ENCODE results near the gene TPPP2.
A peak's percentile ranks its signal among the peaks of the same experiment; 100 is the strongest.

TPPP2 gene

DNA sequence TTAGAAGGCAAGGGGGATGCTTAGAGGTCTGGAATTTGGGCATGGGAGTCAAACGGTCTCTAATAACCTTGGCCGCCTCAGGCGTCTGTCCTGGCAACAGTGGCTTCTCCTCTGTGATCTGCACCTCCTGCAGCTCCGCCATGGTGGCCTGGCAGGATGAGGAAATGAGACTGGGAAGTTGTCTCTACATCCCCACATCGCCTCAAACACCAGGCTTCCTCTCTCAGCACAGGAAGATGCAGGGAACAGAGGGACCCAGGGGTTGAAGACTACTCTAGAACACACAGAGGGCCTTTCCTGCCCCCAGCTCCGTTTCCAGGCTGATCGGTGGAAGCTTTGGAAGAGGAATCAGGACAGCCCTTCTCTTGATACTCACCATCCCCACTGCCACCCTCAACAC lies 6.8 kb upstream of the TPPP2 start:
- no peak for DNase-seq
- TF ChIP-seq POLR2A (IDR thresholded peaks at IDR 0.05; ENCODE audit: low read length) (no peak), GATA1 (IDR thresholded peaks at IDR 0.05; ENCODE audit: low read depth, low read length) (no peak)

DNA sequence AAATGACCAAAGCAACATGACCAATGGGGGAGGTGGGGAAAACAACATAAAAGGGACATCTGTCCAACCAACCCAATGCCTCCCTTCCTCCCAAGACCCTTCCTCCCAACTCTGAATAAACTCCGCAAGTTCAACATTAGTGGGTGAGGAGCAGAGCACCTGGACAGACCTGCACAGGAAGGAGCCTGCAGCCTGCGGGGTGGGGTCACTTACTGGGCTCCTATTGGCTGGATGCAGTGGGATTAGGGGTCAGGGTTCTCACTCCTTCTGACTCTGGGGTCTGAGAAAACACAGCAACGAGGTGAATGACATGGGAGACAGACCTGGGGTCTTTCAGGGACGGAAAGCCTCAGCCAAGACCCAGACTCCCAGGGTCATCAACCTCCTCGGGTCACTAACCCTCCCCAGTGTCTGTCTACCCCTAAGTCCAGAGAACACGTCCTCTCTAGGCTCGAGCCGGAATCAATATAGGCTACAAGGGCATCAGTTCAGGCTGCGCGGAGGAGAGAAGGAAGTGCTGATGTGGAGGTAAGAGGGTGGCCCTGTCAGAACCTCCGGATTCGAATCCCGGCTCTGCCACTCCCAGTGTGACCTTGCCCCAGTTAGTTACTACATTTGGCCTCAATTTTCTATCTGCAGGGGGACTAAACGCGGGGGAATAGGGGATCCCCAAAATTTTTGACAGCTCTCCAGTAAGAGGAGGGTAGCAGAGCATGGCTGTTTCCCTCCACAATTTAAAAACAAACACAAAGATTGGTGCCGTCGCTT lies 6.0 kb upstream of the TPPP2 start:
- no peak for DNase-seq
- TF ChIP-seq GATA1 (IDR thresholded peaks at IDR 0.05; ENCODE audit: low read depth, low read length) = no peak
- no peak for TF ChIP-seq POLR2A (IDR thresholded peaks at IDR 0.05; ENCODE audit: low read length)

DNA sequence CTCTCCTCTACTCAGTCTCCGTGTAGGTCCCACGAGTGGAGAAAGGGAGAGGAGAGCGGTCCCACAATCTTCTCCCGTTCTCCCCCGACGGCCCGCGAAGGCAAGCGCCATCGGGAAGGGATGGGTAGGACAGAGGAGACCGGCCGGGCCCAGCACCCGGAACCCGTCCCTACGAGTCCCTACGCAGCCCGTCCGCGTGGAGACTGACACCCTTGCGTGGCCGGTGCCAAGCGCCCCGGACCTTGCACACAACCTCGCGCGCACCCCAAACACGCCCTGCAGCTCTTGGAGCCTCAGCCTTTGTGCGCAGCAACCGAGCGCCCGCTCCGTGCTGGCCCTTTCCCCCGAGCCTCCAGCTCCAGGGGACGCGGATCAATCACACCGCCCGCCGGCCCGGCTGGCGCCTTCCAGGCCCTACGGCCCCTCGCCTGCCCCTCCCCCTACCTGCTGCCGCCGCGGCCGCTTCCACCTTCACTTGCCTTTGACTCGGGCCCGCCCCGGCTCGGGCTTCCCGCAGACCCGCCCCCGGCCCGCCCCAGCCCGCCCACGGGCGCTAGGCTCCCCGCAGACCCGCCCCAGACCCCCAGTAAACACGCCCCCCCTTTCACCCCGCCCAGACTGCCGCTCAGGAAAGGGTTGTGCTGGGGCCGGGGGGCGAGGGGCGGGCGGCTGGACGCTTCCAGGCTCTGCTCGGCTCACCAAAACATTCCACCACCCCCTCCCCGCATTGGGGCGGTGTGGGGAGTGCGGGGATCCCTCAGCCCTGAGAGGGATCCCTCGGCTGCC lies 5.2 kb upstream of the TPPP2 start, which contains the start of gene NDRG2:
Gene NDRG2 (minus strand): TSS at position 477 of the 786 bp plus-strand sequence. CDS start 1,746 bp downstream, outside the sequence.
- peak; percentile 50 to 52 for DNase-seq
- TF ChIP-seq GATA1 (IDR thresholded peaks at IDR 0.05; ENCODE audit: low read depth, low read length) (no peak), POLR2A (IDR thresholded peaks at IDR 0.05; ENCODE audit: low read length) (no peak)

DNA sequence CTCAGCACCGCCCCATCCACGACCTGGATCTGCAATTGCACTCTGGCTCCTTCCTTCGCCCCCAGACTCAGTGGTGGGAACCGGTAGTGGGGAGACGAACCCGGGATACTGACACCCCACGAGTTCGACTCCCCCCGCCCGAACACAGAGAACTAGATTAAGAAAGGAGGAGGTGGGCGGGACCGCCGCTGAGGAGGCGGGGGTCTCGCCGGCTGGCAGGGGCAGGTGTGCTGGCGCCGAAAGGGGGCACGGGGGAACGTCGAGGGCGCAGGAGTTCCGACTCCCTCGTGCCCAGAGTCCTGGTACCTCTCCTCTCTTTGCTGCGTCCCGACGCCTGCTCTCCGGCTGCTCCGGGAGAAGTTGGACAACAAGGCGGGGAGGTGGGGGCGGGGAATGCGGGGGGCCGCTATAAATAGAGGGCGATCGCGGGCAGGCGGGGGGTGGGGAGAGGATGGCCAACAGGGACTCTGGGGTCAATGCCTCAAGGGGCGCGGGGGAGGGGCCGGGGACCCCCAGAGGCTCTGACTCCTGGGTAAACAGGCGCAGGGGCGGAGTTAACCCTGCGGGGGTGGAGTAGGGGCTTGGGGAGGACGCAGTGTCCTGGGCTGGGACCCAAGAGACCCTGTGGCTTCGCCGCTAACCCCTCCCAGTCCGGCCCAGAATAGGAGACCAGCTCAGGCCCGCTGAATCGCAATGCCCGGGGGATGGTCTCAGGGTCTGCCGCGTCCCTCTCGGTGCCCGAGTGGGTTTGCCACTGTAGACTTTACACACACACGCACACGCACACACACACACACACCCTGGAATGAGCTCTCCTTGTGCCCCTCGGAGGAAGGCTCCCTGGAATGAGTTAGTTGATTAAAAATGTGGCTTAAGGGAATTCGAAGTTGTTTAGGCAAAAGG lies 4.4 kb upstream of the TPPP2 start:
- DNase-seq = no peak
- TF ChIP-seq POLR2A (IDR thresholded peaks at IDR 0.05; ENCODE audit: low read length) = no peak
- no peak for TF ChIP-seq GATA1 (IDR thresholded peaks at IDR 0.05; ENCODE audit: low read depth, low read length)

DNA sequence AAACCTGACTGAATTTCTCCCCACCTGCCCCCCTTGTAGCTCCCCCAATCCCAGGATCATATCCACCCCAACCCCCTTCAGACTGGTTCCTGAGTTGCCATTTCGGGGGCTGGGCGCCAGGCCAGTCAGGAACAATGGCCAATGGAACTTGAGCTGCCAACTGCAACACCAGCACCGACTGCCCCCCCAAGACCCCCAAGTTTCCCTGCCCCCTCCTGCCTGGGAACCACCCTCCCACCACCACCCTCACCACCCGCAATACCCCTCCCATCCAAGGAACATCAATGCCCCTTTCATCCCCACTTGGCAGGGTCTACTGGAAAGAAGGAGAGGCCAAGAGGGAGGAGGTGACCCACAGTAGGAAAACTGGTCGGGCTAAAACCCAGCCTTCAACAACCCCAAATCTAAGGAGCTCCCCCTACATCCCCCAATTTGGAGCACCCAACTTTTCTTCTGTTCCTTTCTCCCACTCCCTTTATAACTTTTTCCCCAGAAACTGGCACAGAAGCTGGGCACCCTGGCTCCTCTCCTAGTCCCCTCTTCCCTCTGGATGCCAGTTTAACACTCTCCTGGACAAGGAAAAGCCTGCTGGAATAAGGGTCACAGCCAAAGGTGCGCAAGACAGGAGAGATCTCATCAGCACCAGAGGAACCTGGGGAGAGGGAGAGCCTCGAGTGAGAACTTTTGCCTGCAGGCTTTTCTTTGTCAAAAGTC lies 3.6 kb upstream of the TPPP2 start:
- DNase-seq = no peak
- no peak for TF ChIP-seq POLR2A (IDR thresholded peaks at IDR 0.05; ENCODE audit: low read length)
- TF ChIP-seq GATA1 (IDR thresholded peaks at IDR 0.05; ENCODE audit: low read depth, low read length) = no peak

DNA sequence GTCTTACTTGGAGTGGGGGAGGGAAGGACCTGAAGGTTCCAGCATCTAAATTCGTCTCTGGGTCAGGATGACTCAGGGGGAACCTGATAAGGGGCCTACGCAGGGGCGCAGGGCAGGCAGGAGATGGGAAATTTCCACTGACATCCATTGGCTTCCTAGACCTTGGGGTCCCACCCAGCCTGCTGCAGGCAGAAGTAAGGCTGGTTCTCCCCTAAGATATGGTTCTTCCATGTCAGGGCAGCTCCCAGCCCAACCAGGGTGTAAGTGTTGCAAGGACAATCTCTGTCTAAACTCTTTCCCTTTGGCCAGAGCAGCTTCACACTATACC lies 3.1 kb upstream of the TPPP2 start:
- no peak for TF ChIP-seq POLR2A (IDR thresholded peaks at IDR 0.05; ENCODE audit: low read length)
- TF ChIP-seq GATA1 (IDR thresholded peaks at IDR 0.05; ENCODE audit: low read depth, low read length) = no peak
- peak in 1 of 2 experiments; percentile 21 for DNase-seq

DNA sequence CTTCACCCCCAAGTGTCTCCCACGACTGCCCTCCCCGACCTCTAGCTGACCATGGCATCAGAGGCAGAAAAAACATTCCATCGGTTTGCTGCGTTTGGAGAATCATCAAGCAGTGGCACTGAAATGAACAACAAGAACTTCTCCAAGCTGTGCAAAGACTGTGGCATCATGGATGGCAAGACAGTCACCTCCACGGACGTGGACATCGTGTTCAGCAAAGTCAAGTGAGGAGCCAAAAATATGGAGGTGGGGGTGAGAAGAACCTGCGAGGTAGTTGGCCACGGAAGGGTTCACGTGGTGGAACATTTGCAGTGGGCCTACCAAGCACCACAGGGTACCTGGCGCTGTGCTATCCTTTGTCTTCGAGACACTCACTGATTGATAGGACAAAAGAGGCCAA lies 514 bp downstream of the TPPP2 start:
- no peak for DNase-seq
- no peak for TF ChIP-seq GATA1 (IDR thresholded peaks at IDR 0.05; ENCODE audit: low read depth, low read length)
- no peak for TF ChIP-seq POLR2A (IDR thresholded peaks at IDR 0.05; ENCODE audit: low read length)

DNA sequence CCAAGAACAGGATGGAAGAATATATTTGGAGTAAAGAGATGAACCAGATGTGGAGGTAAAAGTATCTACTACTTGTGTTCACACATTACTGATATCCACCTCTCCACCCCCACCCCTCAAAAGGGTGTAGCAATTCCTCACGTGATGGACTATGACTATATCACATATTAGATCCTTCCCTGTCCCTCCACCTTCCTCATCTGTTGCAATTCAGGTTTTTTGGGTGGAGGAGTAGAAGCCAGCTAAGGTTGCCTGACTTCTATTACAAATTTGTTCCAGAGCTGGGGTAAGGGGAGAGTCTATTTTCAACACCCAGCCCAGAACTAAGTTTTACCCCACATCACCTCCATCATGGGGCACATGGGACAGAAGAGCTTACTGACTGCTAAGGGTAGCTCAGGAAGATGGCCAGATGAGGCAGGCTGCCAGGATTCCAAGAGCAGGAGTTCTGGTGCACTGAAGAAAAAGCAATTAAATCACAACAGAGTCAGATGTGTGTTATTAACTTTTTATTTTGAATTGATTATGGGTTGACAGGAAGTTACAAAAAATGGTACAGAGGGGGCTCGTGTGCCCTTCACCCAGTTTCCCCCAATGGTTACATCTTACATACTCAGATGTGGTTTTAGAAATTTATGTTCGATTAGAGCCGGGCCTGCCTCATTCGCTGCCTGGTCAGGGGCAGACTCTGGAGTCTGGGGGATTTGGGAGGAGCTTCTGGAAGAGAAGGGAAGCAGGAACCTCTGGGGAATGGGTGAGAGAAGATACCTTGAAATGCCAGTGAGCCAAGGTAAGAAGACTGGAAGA lies 2.5 kb downstream of the TPPP2 start:
- no peak for TF ChIP-seq GATA1 (IDR thresholded peaks at IDR 0.05; ENCODE audit: low read depth, low read length)
- no peak for TF ChIP-seq POLR2A (IDR thresholded peaks at IDR 0.05; ENCODE audit: low read length)

DNA sequence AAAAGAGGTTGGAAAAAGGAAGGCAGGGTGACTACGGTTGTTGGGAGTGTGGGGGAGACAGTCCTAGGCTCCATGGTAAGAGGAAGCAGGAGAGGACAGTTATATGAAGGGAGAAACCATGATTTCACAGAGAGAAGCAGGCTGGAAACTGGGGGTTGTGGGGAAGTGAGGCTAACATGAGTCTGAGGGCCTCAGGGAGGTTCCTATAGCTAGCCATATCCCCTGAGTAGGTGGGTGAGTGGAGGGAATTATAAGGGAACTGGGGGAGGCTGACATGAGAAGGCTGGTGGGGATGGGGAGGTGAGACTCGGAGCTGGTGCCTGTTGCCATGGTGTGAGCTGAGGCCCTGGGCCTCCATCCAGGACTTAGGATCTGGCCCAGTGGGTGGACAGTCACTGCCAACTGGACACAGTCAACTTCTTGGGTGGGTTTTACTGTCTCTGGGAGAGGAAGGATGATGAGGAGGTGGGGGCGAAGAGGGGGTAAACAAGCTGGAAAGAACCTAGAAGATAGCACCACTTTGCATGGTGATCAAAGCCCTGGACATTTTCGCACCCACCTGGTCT lies 3.2 kb downstream of the TPPP2 start:
- TF ChIP-seq GATA1 (IDR thresholded peaks at IDR 0.05; ENCODE audit: low read depth, low read length) (no peak), POLR2A (IDR thresholded peaks at IDR 0.05; ENCODE audit: low read length) (no peak)
- DNase-seq = no peak

More for the DNA sequence above, 2.5 kb downstream of the TPPP2 start:
- DNase-seq = no peak

DNA sequence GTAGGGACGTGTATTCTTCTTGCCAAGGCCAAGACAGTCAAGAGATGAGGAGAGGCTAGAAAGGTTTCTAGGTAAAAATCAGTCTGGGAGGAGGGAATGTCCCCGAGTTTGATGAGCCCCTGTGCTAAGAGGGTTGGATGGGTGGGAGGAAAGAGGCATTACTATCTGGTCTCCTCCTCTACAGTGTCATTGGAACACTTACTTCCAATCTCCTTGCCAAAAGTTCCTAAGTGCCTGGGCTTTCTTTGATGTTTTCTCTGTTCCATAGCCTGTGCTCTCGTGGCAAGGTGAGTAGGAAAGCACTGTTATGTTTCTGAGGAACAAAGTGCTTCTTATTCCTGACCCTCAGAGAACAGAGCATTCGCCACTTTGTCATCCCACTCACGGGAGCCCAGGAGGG lies 4.7 kb downstream of the TPPP2 start, which contains the start of gene RNASE13:
Gene RNASE13 (minus strand): TSS at position 101 of the 400 bp plus-strand sequence. CDS start 519 bp downstream, outside the sequence.
- TF ChIP-seq GATA1 (IDR thresholded peaks at IDR 0.05; ENCODE audit: low read depth, low read length) (no peak), POLR2A (IDR thresholded peaks at IDR 0.05; ENCODE audit: low read length) (no peak)
- no peak for DNase-seq

DNA sequence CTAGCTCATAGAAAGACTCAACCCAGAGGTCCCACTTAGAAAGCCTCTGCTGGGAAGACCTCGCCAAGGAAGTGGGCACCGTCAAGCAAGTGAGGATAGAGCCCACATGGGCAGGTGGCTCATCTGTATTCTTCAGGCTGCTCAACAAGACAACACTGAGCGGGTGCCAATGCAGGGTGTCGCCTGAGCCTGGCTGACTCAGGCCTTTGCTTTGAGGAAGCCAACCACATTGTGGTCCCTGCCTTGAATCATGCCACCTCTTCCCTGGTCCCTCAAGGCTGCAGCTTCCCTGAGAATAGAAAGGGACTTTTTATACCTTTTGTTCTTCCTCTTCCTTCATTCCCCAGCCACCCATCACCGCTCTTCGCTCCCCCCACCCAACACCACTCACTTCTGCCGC lies 6.7 kb downstream of the TPPP2 start:
- DNase-seq = no peak
- TF ChIP-seq GATA1 (IDR thresholded peaks at IDR 0.05; ENCODE audit: low read depth, low read length) (no peak), POLR2A (IDR thresholded peaks at IDR 0.05; ENCODE audit: low read length) (no peak)

DNA sequence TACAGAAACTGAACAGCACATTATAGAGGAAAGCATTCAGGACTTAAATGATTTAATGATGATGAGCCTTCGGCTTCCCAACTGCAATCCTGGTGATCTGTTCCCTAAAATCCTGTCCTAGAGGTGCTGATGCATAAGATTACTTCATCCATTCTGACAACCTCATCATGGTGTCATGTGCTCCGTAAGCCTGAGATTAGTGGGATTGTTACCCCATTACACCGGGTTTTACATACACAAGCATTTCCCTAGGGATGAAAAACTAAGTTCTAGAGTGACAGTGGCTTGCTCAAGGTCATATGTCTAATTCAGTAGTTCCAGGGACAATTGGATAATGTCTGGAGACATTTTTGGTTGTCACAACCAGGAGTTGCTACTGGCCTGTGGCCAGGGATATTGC lies 7.1 kb downstream of the TPPP2 start:
- no peak for DNase-seq

More for the DNA sequence above, 7.1 kb downstream of the TPPP2 start:
- no peak for TF ChIP-seq GATA1 (IDR thresholded peaks at IDR 0.05; ENCODE audit: low read depth, low read length)
- TF ChIP-seq POLR2A (IDR thresholded peaks at IDR 0.05; ENCODE audit: low read length) = no peak

Data from erythroblast (primary cell).